GM12874 (cell line): Measurements from ENCODE around the gene TIGD4.

Experiments used
- TF ChIP-seq, protein P1 (sequence below): IDR thresholded peaks from 2 replicates; pipeline ENCODE4 v1.5.1; 2011; ENCODE audit warnings: low read depth, mild to moderate bottlenecking, control low read depth, low read length, moderate library complexity; ENCODE audit not compliant: insufficient read depth

TIGD4 gene

DNA sequence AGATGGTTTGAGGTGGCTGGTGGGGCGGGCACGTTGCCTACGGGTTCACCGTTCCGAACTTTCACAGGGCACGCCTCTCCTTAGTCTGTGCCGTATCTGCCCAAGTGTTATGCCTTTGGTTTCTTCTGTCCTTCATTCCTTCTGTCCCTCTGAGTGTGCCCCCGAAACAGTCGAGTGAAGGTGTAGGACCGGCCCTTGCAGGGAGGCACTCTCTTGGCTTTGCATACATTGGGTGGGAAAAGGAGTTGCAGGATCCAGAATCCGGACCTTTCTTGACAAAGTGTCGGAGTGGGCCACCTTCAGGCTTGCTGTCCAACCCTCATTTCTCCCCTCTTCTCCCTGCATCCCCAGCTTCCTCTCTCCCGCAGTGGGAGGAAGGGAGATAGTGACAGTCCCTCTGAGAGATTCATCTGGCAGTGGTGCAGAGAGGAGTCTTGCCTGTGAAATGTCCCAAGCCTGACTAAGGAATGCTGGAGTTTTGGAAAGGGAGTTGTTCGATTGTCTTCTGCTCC is 793 bp upstream of the TIGD4 start:
- TF ChIP-seq, protein P1, sequence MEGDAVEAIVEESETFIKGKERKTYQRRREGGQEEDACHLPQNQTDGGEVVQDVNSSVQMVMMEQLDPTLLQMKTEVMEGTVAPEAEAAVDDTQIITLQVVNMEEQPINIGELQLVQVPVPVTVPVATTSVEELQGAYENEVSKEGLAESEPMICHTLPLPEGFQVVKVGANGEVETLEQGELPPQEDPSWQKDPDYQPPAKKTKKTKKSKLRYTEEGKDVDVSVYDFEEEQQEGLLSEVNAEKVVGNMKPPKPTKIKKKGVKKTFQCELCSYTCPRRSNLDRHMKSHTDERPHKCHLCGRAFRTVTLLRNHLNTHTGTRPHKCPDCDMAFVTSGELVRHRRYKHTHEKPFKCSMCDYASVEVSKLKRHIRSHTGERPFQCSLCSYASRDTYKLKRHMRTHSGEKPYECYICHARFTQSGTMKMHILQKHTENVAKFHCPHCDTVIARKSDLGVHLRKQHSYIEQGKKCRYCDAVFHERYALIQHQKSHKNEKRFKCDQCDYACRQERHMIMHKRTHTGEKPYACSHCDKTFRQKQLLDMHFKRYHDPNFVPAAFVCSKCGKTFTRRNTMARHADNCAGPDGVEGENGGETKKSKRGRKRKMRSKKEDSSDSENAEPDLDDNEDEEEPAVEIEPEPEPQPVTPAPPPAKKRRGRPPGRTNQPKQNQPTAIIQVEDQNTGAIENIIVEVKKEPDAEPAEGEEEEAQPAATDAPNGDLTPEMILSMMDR, result no peak

DNA sequence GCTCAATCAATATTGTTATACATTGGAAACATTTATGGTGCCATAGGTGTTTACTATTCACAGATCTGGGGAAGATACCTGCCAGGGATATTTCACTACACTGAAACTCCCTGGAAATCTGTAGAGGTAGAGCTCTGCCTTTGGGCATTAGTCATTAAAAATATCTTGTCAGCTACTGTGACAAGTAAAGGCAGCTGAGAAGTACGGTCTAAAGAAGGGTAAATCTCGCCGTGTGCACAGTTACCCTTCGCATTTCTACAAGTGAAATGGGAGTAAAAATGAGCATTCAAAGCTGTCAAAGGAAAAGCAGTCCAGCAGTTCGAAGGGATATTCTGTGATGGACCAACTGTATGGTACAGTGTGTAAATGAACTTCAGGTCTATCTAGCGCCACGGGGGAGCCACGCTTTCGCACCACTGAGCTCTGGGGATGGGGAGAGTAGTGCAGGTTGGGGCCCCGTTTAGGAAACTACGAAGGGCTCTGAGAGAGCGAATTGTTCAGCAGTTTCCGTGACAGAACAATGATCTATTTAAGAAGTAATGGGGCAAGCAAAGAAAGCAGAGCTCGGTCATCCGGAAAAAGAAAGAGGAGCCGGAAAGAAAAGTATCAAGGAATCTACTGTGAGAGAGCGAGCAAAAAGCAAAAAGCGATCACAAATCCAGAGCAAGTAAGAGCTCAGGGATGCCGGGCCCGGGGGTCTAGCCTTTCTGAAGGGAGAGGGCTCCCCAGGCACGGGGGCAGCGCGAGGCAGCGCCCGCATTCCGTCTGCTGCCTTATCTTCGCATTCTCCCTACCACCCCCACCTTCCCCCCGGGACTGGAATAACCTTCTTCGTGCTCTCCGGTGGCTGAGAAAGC is 646 bp downstream of the TIGD4 start:
- TF ChIP-seq, protein P1, result no peak

DNA sequence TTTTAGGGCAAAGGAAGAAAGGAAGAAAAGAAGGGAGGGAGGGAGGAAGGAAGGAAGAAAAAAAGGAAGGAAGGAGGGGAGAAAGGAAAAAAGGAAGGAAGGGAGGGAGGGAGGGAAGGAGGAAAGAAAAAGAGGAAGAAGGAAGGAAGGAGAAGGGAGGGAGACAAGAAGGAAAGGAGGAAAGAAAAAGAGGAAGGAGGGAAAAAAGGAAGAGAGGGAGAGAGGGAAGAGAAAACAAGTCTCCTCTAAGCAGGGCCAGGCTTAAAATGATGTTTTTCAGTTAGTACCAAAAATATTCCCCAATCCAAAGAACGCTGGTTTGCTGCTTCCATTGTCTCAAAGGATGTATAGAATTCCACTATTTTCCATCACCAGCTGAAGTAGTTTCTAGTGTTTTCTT is 2.0 kb downstream of the TIGD4 start:
- TF ChIP-seq, protein P1, result no peak

DNA sequence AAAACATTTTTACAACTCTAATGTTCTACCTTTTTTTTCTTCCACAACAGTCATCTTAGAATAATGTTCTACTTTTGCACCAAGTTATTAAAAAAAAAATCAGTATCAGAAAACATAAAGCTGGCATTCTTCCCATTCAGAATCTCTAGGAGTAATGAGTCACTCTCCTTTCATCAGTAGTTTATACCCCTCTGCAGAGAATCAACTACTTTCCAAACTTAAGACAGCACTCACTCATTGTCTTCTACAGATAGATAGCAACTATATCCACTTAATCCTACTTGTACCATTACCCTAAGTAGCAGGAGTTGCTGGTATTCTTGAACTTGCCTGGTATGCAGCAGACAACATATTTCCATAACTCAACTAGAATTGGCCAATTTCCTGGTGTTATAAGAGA is 3.2 kb downstream of the TIGD4 start:
- TF ChIP-seq, protein P1, result no peak

DNA sequence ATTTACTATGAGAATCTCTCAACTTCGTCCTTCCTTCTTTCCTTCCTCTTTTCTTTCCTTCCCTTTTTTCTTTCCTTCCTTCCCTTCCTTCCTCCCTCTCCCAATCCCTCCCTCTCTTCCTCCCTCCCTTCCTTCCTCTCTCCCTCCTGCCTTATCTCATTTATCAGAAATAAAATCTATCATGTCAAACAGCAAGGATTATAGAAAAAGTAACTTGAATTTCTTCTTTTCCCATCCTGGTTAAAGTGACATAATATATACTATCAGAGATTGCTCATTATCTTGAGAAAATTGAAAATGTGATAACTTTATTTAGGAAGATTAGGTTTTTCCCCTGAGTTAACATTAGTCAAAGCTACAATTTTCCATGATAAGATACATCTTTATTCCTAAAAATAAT is 5.6 kb downstream of the TIGD4 start:
- TF ChIP-seq, protein P1, result no peak

DNA sequence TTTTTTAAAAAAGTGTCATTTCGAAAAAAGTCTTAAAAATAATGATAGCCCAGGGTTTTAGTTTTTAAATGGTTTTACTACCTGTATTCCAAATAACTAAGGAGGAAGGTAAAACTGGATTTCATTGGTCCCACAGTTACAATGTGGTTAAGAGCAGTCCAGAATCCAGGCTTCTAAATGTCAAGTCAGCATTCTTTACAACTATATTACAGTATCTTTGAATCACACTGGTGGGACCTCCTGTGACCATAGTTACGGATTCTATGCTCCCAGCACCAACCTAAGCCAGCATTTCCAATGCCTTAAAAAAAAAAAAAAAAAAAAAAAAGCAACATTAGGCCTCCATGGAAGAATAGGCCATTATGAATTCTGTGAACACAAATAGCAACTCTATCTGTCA is 6.2 kb downstream of the TIGD4 start:
- TF ChIP-seq, protein P1, result no peak

DNA sequence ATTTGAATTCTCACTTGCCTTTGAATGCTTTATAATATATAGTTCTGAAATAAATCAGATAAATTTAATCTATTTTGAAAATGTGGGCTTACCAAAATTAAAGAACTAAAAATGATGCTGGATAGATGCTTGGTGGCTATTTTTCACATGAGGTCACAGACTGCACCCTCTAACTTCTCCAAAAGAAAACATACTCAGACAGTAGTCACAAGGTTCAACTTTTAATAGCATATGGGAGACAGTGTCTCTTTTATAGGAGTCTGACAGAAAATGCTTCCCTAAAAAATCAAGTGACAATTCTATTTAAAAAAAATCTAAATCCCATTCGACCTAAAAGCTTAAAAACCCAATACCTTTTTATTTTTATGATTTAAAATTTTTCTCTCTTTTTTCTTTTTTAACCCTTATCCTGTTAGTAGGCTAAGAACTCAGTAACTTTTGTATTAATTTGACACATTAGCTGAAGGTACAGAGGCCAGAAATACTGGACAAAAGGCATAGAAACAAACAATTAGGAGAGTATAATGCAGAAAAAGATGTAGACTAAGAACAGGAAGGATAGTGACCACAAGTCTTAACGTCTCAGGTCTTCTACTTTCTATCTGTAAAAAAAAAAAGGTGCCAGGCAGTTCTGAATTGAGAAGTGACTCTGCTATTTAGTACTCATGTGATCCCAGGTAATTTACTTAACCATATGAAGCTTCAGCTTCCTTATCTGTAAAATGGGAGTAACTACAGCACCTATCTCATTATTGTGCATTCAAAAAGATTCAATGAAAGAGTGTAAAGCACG is 7.6 kb downstream of the TIGD4 start:
- TF ChIP-seq, protein P1, result no peak
